Measurements from ENCODE around the gene EMB. TPM values are rescaled to one million over a fixed set of nuclear protein-coding genes. Genes with fewer than 3 reads are reported as not detected.
"Not testable (repeated sequence)": the region's sequence is repeated elsewhere in the genome, so short reads cannot be mapped to it uniquely, and the experiment has no call there.

EMB gene
- total RNA-seq, 1 experiment from 2014 or later, result 11.6 TPM

- Histone ChIP-seq H3K4me1 (replicated peaks; ENCODE audit: insufficient read depth) (0 out of 2 replicates have a peak, but pooled peaks cover 7% of the 10 kb centered on the region), H3K36me3 (ENCODE audit: low read depth) (no peaks in the 10 kb centered on the region), H3K27ac (no peak overlapping the region), H2AFZ (peak overlapping the region; percentile 80), H3K4me3 (peak overlapping the region; percentile 66), H4K20me1 (ENCODE audit: insufficient read depth) (no peaks in the 10 kb centered on the region), H3K27me3 (ENCODE audit: insufficient read depth, low read depth) (no peaks in the 10 kb centered on the region), H3F3A (ENCODE audit: insufficient read depth, low read depth) (no peaks in the 10 kb centered on the region), H3K79me2 (ENCODE audit: low read depth) (no peaks in the 10 kb centered on the region), H3K9me2 (ENCODE audit: insufficient read depth) (no peaks in the 10 kb centered on the region), H3K4me2 (peak overlapping the region; percentile 83), H3K9me3 (ENCODE audit: insufficient read depth, low read depth) (no peaks in the 10 kb centered on the region)
- no peak for DNase-seq
- BruUV-seq (replicated peaks), result no TSS peak
- TF ChIP-seq EZH2 (IDR thresholded peaks at IDR 0.05; ENCODE audit: low read depth), result no peak
- TF ChIP-seq CTCF (conservative IDR thresholded peaks at IDR 0.05), result no peak
- ChIA-PET POLR2A (ENCODE audit: unreplicated experiment) (no interaction called here), CTCF (no interaction called here)
- intact Hi-C loops (cut with micrococcal nuclease; ENCODE audit: unreplicated experiment), result loop anchor here (5.0 kb wide), 1 partner anchor 311 kb away; no protein-coding TSS in a partner anchor
Observed at GRCh38 chr5:50441493-50441955, 436 bp upstream of the EMB start.

GRCh38 chr5:50439221-50439620 lies 1.9 kb downstream of the EMB start:
- BruUV-seq (replicated peaks), result TSS peak; percentile 69

GRCh38 chr5:50438060-50438459 lies 3.0 kb downstream of the EMB start:
- H3K4me3 ChIP-seq; H3K4me1 ChIP-seq (replicated peaks; ENCODE audit: insufficient read depth); H3K27me3 ChIP-seq (ENCODE audit: insufficient read depth, low read depth); H3K9me2 ChIP-seq (ENCODE audit: insufficient read depth); H4K20me1 ChIP-seq (ENCODE audit: insufficient read depth); H3F3A ChIP-seq (ENCODE audit: insufficient read depth, low read depth); BruUV-seq (replicated peaks); DNase-seq; H3K79me2 ChIP-seq (ENCODE audit: low read depth); H3K4me2 ChIP-seq; H3K36me3 ChIP-seq (ENCODE audit: low read depth); intact Hi-C loops (cut with micrococcal nuclease; ENCODE audit: unreplicated experiment); POLR2A ChIA-PET (ENCODE audit: unreplicated experiment); CTCF ChIA-PET; H3K9me3 ChIP-seq (ENCODE audit: insufficient read depth, low read depth); H3K27ac ChIP-seq; H2AFZ ChIP-seq: not testable (repeated sequence)

More at GRCh38 chr5:50439221-50439620, 1.9 kb downstream of the EMB start:
- Histone ChIP-seq H3K9me3 (ENCODE audit: insufficient read depth, low read depth) (no peaks in the 10 kb centered on the region), H3K9me2 (ENCODE audit: insufficient read depth) (no peaks in the 10 kb centered on the region), H3K27ac (no peak overlapping the region), H3K4me3 (no peak overlapping the region), H4K20me1 (ENCODE audit: insufficient read depth) (no peaks in the 10 kb centered on the region), H3F3A (ENCODE audit: insufficient read depth, low read depth) (no peaks in the 10 kb centered on the region), H3K27me3 (ENCODE audit: insufficient read depth, low read depth) (no peaks in the 10 kb centered on the region), H2AFZ (no peak overlapping the region), H3K4me1 (replicated peaks; ENCODE audit: insufficient read depth) (0 out of 2 replicates have a peak, but pooled peaks cover 7% of the 10 kb centered on the region), H3K36me3 (ENCODE audit: low read depth) (no peaks in the 10 kb centered on the region), H3K4me2 (no peak overlapping the region), H3K79me2 (ENCODE audit: low read depth) (no peaks in the 10 kb centered on the region)
- intact Hi-C loops (cut with micrococcal nuclease; ENCODE audit: unreplicated experiment), result no loop called here
- no peak for DNase-seq
- TF ChIP-seq CTCF (conservative IDR thresholded peaks at IDR 0.05), result no peak
- TF ChIP-seq EZH2 (IDR thresholded peaks at IDR 0.05; ENCODE audit: low read depth), result no peak
- ChIA-PET CTCF (no interaction called here), POLR2A (ENCODE audit: unreplicated experiment) (no interaction called here)

GRCh38 chr5:50435168-50435567 lies 5.9 kb downstream of the EMB start:
- no peak overlapping the region for H3K27ac ChIP-seq
- intact Hi-C loops (cut with micrococcal nuclease; ENCODE audit: unreplicated experiment), result no loop called here
- no peaks in the 10 kb centered on the region for H3K27me3 ChIP-seq (ENCODE audit: insufficient read depth, low read depth)
- H3K79me2 ChIP-seq (ENCODE audit: low read depth), result no peaks in the 10 kb centered on the region
- no peaks in the 10 kb centered on the region for H3K9me2 ChIP-seq (ENCODE audit: insufficient read depth)
- TF ChIP-seq EZH2 (IDR thresholded peaks at IDR 0.05; ENCODE audit: low read depth) (no peak), CTCF (conservative IDR thresholded peaks at IDR 0.05) (no peak)
- no peaks in the 10 kb centered on the region for H3K4me1 ChIP-seq (replicated peaks; ENCODE audit: insufficient read depth)
- no peaks in the 10 kb centered on the region for H4K20me1 ChIP-seq (ENCODE audit: insufficient read depth)
- CTCF ChIA-PET, result no interaction called here
- no peak overlapping the region for H3K4me3 ChIP-seq
- H3K9me3 ChIP-seq (ENCODE audit: insufficient read depth, low read depth), result no peaks in the 10 kb centered on the region
- H3K4me2 ChIP-seq, result no peak overlapping the region
- DNase-seq, result no peak
- no peaks in the 10 kb centered on the region for H3F3A ChIP-seq (ENCODE audit: insufficient read depth, low read depth)
- POLR2A ChIA-PET (ENCODE audit: unreplicated experiment), result no interaction called here
- H3K36me3 ChIP-seq (ENCODE audit: low read depth), result no peaks in the 10 kb centered on the region
- BruUV-seq (replicated peaks), result no TSS peak
- H2AFZ ChIP-seq, result no peak overlapping the region

GRCh38 chr5:50431133-50431904 lies 9.8 kb downstream of the EMB start:
- POLR2A ChIA-PET (ENCODE audit: unreplicated experiment); H3K36me3 ChIP-seq (ENCODE audit: low read depth); H3F3A ChIP-seq (ENCODE audit: insufficient read depth, low read depth); H3K4me3 ChIP-seq; CTCF ChIA-PET; H3K9me3 ChIP-seq (ENCODE audit: insufficient read depth, low read depth); DNase-seq; H3K27ac ChIP-seq; H3K4me1 ChIP-seq (replicated peaks; ENCODE audit: insufficient read depth); H3K27me3 ChIP-seq (ENCODE audit: insufficient read depth, low read depth); H3K4me2 ChIP-seq; H4K20me1 ChIP-seq (ENCODE audit: insufficient read depth); H2AFZ ChIP-seq; H3K9me2 ChIP-seq (ENCODE audit: insufficient read depth); H3K79me2 ChIP-seq (ENCODE audit: low read depth); BruUV-seq (replicated peaks); intact Hi-C loops (cut with micrococcal nuclease; ENCODE audit: unreplicated experiment): not testable (repeated sequence)
